Tibial artery (tissue), 4 donors: ENCODE results near the gene CADPS2.

Source experiments
- DNase-seq, 2 donors: peaks; one replicate each; pipeline ENCODE4 v3.0.0-alpha.2; 2019
- H3K27ac ChIP-seq, 2 donors: fragments of 200-600 bp; sonication (generic) in 1 of 2; 1 replicate in 1 of 2; 2 replicates in 1 of 2; pipeline ENCODE4 v1.5.1; 2018 to 2019; ENCODE audit warnings: mild to moderate bottlenecking in 1 of 2
- H3K27me3 ChIP-seq, 2 donors: fragments of 200-600 bp; sonication (generic) in 1 of 2; one replicate each; pipeline versions ENCODE4 v1.5.1 to v1.6.0; 2016 to 2019
- H3K36me3 ChIP-seq, 3 donors: fragments of 200-600 bp; sonication (generic) in 2 of 3; one replicate each; pipeline ENCODE4 v1.5.1; 2016 to 2019; ENCODE audit warnings: mild to moderate bottlenecking in 2 of 3
- H3K4me1 ChIP-seq, 4 donors: fragments of 200-600 bp; sonication (generic) in 2 of 4; 1 replicate in 3 of 4; 2 replicates in 1 of 4; pipeline ENCODE4 v1.5.1; 2016 to 2019
- H3K4me3 ChIP-seq, 2 donors: fragments of 200-600 bp; sonication (generic) in 1 of 2; 1 replicate in 1 of 2; 2 replicates in 1 of 2; pipeline ENCODE4 v1.5.1; 2018 to 2019; ENCODE audit warnings: mild to moderate bottlenecking in 2 of 2
- H3K9me3 ChIP-seq, 3 donors: fragments of 200-600 bp; sonication (generic) in 1 of 3; one replicate each; pipeline ENCODE4 v1.5.1; 2016 to 2019
- intact Hi-C: fragments of 100-400 bp; cut with DNase I; formaldehyde crosslinking; loops from one replicate; pipeline ENCODE4 v1.15.0; 2023; ENCODE audit warnings: low total_unique reads
- TF ChIP-seq, protein P1 (sequence below), 2 experiments: fragments of 200-600 bp in 1 of 2; fragments of 450-650 bp in 1 of 2; IDR thresholded peaks; one replicate each; pipeline ENCODE4 v1.5.1; 2017 to 2019; ENCODE audit warnings: antibody characterized with exemption in 2 of 2, mild to moderate bottlenecking in 1 of 2, moderate library complexity in 1 of 2

The CADPS2 gene

DNA sequence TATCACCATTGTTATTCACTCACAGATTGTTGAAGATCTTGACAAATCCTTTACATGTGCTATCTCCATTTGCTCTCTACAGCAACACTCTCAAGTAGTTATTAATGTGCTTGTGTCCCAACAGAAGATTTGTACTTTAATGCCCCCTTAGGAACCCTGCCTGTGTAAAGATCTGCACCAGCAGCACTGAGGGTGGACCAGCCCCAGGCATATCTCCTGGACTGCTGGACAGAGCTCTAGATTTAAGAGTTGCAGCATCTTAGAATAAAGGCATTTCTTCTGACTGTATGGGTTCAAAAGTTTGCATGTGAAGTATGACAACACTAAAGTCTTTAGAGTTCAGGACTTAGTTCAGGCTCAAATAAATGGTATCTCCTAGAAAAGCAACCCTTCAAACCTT, 282.0 kb downstream of the CADPS2 start:
- Histone ChIP-seq H3K36me3 (no peaks in the 10 kb centered on the region), H3K4me3 (no peak overlapping the region), H3K4me1 (no peaks in the 10 kb centered on the region), H3K27me3 (no peaks in the 10 kb centered on the region), H3K9me3 (no peaks in the 10 kb centered on the region), H3K27ac (no peak overlapping the region)
- no peak for DNase-seq
- intact Hi-C loops: no loop called here
- TF ChIP-seq, protein P1, sequence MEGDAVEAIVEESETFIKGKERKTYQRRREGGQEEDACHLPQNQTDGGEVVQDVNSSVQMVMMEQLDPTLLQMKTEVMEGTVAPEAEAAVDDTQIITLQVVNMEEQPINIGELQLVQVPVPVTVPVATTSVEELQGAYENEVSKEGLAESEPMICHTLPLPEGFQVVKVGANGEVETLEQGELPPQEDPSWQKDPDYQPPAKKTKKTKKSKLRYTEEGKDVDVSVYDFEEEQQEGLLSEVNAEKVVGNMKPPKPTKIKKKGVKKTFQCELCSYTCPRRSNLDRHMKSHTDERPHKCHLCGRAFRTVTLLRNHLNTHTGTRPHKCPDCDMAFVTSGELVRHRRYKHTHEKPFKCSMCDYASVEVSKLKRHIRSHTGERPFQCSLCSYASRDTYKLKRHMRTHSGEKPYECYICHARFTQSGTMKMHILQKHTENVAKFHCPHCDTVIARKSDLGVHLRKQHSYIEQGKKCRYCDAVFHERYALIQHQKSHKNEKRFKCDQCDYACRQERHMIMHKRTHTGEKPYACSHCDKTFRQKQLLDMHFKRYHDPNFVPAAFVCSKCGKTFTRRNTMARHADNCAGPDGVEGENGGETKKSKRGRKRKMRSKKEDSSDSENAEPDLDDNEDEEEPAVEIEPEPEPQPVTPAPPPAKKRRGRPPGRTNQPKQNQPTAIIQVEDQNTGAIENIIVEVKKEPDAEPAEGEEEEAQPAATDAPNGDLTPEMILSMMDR (IDR thresholded peaks at IDR 0.05): no peak

DNA sequence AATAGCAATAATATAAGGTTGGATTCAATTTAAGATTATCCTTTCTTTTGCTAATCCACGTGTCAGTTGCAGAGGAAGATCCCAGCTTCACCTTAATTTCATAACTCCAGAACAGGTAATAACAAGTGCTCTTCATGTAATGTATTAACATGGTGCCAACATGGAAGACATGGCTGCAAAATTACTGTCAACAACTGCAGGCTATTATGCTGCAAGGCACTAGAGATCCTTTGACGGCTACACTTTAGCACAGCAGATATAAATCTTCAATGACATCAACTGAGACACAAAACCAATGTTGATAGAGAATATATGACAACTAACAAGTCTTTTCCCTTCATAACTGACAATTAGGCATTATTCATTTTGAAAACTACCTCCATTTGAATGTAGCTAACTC, 283.5 kb downstream of the CADPS2 start:
- intact Hi-C loops: no loop called here
- no peaks in the 10 kb centered on the region for H3K9me3 ChIP-seq

GRCh38 chr7:122600630-122601029, 285.6 kb downstream of the CADPS2 start:
- H3K4me1 ChIP-seq: no peaks in the 10 kb centered on the region
- intact Hi-C loops: no loop called here
- TF ChIP-seq, protein P1 (IDR thresholded peaks at IDR 0.05): no peak
- H3K9me3 ChIP-seq: no peaks in the 10 kb centered on the region
- no peak overlapping the region for H3K27ac ChIP-seq
- no peaks in the 10 kb centered on the region for H3K36me3 ChIP-seq
- no peaks in the 10 kb centered on the region for H3K27me3 ChIP-seq
- no peak overlapping the region for H3K4me3 ChIP-seq
- no peak for DNase-seq

More for the DNA sequence above, 283.5 kb downstream of the CADPS2 start:
- Histone ChIP-seq H3K4me1 (no peaks in the 10 kb centered on the region), H3K27me3 (no peaks in the 10 kb centered on the region), H3K27ac (no peak overlapping the region), H3K36me3 (no peaks in the 10 kb centered on the region), H3K4me3 (no peak overlapping the region)
- DNase-seq: no peak
- TF ChIP-seq, protein P1 (IDR thresholded peaks at IDR 0.05): no peak

DNA sequence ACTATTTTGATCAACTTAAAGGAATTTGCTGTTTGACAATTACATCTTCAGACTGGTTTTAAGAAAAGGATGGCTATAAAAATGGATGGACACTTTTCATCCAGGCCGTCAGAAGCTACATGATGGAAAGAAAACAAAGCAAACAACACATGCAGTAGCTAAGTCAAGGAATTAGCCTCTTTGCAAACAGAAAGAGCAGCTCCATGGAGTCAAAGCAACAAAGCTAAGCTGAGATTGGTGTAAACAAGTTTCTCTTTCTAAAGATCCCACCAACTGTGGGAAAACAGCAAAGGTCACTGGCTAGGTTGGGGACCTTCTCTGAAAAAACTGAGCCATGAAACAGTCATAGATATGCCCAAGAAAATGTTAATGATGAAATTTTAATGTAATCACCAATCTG, 286.2 kb downstream of the CADPS2 start:
- TF ChIP-seq, protein P1 (IDR thresholded peaks at IDR 0.05): no peak
- Histone ChIP-seq H3K4me3 (no peak overlapping the region), H3K27me3 (no peaks in the 10 kb centered on the region), H3K36me3 (no peaks in the 10 kb centered on the region), H3K4me1 (no peaks in the 10 kb centered on the region), H3K9me3 (no peaks in the 10 kb centered on the region), H3K27ac (no peak overlapping the region)
- DNase-seq: no peak
- intact Hi-C loops: no loop called here

- Histone ChIP-seq H3K4me3 (no peak overlapping the region), H3K27ac (no peak overlapping the region), H3K36me3 (no peaks in the 10 kb centered on the region), H3K9me3 (no peaks in the 10 kb centered on the region), H3K27me3 (no peaks in the 10 kb centered on the region), H3K4me1 (no peaks in the 10 kb centered on the region)
- no peak for DNase-seq
- TF ChIP-seq, protein P1 (IDR thresholded peaks at IDR 0.05): no peak
- intact Hi-C loops: no loop called here
These were observed 289.0 kb downstream of the CADPS2 start for GRCh38 chr7:122597277-122597676.

GRCh38 chr7:122595885-122596284, 290.4 kb downstream of the CADPS2 start:
- Histone ChIP-seq H3K4me1 (no peaks in the 10 kb centered on the region), H3K27me3 (no peaks in the 10 kb centered on the region), H3K36me3 (no peaks in the 10 kb centered on the region), H3K4me3 (no peak overlapping the region), H3K9me3 (no peaks in the 10 kb centered on the region), H3K27ac (no peak overlapping the region)
- TF ChIP-seq, protein P1 (IDR thresholded peaks at IDR 0.05): no peak
- intact Hi-C loops: no loop called here
- DNase-seq: no peak
